Measurements from ENCODE around the gene CAB39L. TPM values are rescaled to one million over a fixed set of nuclear protein-coding genes. Genes with fewer than 3 reads are reported as not detected.

CAB39L gene
- total and polyA plus RNA-seq, 2 of the 13 experiments (the other 11 are each of a cell fraction or from before 2014, with no cell fraction given): 3.1 to 6.1 TPM

DNA sequence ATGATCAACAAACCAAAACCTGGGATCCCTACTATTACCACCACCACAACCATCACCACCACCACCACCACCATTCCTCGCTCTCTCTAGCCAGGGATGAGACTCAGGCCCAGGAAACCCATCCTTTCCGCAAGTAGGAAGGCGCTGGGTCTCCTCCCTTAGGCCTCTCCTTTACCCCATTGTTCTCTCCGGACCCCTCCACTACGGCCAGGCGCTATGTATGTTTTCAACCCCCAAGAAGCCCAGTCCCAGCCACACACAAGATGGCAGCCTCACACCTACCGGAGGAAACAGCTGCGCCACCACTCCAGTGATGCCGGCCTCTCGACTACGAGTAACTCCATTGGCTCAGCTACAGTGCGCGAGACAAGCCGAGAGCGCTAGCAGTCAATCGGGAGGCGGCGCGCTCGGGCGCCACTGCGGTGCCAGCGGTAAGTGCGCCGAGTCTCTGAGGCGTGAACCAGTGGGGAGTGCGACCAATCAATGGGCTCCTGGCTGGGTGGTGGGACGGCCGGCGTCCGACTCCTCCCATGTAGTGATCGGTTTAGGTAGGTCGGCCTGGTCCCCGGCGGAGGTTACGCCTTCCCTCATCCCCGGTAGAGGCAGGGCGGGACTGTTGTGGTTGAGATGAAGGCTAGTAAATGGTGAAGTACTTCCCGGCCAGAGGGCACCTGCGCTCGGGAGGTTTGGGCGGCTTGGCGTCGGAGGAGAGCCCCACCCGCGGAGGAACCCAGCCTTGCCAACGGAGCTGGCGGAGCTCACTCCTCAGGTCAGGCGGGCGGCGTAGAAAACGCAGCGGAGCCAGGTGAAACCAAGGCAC, at the start of gene CAB39L, which contains the start of gene SETDB2 (continued):
- TF ChIP-seq, protein P1, sequence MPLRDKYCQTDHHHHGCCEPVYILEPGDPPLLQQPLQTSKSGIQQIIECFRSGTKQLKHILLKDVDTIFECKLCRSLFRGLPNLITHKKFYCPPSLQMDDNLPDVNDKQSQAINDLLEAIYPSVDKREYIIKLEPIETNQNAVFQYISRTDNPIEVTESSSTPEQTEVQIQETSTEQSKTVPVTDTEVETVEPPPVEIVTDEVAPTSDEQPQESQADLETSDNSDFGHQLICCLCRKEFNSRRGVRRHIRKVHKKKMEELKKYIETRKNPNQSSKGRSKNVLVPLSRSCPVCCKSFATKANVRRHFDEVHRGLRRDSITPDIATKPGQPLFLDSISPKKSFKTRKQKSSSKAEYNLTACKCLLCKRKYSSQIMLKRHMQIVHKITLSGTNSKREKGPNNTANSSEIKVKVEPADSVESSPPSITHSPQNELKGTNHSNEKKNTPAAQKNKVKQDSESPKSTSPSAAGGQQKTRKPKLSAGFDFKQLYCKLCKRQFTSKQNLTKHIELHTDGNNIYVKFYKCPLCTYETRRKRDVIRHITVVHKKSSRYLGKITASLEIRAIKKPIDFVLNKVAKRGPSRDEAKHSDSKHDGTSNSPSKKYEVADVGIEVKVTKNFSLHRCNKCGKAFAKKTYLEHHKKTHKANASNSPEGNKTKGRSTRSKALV (CRISPR knock-in tag; IDR thresholded peaks at IDR 0.05): no peak
- TF ChIP-seq ZSCAN25 (CRISPR knock-in tag; IDR thresholded peaks at IDR 0.05) (0 out of 2 replicates have a peak, but pooled peaks have one; percentile 28), CENPX (CRISPR knock-in tag; IDR thresholded peaks at IDR 0.05) (no peak), ZNF33A (CRISPR knock-in tag; IDR thresholded peaks at IDR 0.05; ENCODE audit: borderline replicate concordance) (0 out of 2 replicates have a peak, but pooled peaks have one; percentile 74), BRD4 (CRISPR knock-in tag; IDR thresholded peaks at IDR 0.05) (peak; percentile 47; the same call in 1 of the 2 replicates), IRF2 (CRISPR knock-in tag; IDR thresholded peaks at IDR 0.05) (peak; percentile 62; the same call in 1 of the 2 replicates), ZNF510 (CRISPR knock-in tag; IDR thresholded peaks at IDR 0.05; ENCODE audit: low read depth) (peak; percentile 81), ZNF317 (CRISPR knock-in tag; IDR thresholded peaks at IDR 0.05) (peak; percentile 76; the same call in 1 of the 2 replicates), JARID2 (CRISPR knock-in tag; IDR thresholded peaks at IDR 0.05; ENCODE audit: insufficient replicate concordance) (no peak), U2AF2 (IDR thresholded peaks at IDR 0.05; ENCODE audit: low read depth, low read length) (no peak), ETV6 (CRISPR knock-in tag; conservative IDR thresholded peaks at IDR 0.05) (no peak), PHF20 (CRISPR knock-in tag; IDR thresholded peaks at IDR 0.05) (peak; percentile 54), IKZF1 (IDR thresholded peaks at IDR 0.05) (no peak), HNF4G (IDR thresholded peaks at IDR 0.05; ENCODE audit: borderline replicate concordance, low read depth, low read length) (no peak), HNF4G (CRISPR knock-in tag; IDR thresholded peaks at IDR 0.05; ENCODE audit: borderline replicate concordance, low read depth) (no peak), YY1 (IDR thresholded peaks at IDR 0.05; ENCODE audit: insufficient read depth, insufficient replicate concordance, low read depth, low read length) (peak; percentile 99), TP53 (CRISPR knock-in tag; conservative IDR thresholded peaks at IDR 0.05) (no peak), ZBTB38 (CRISPR knock-in tag; IDR thresholded peaks at IDR 0.05) (no peak; the same call in 1 of the 2 replicates), RNF2 (conservative IDR thresholded peaks at IDR 0.05; ENCODE audit: low read depth) (no peak)
- TF ChIP-seq, protein P2, sequence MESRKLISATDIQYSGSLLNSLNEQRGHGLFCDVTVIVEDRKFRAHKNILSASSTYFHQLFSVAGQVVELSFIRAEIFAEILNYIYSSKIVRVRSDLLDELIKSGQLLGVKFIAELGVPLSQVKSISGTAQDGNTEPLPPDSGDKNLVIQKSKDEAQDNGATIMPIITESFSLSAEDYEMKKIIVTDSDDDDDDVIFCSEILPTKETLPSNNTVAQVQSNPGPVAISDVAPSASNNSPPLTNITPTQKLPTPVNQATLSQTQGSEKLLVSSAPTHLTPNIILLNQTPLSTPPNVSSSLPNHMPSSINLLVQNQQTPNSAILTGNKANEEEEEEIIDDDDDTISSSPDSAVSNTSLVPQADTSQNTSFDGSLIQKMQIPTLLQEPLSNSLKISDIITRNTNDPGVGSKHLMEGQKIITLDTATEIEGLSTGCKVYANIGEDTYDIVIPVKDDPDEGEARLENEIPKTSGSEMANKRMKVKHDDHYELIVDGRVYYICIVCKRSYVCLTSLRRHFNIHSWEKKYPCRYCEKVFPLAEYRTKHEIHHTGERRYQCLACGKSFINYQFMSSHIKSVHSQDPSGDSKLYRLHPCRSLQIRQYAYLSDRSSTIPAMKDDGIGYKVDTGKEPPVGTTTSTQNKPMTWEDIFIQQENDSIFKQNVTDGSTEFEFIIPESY (CRISPR knock-in tag; IDR thresholded peaks at IDR 0.05): no peak
- TF ChIP-seq, protein P3, sequence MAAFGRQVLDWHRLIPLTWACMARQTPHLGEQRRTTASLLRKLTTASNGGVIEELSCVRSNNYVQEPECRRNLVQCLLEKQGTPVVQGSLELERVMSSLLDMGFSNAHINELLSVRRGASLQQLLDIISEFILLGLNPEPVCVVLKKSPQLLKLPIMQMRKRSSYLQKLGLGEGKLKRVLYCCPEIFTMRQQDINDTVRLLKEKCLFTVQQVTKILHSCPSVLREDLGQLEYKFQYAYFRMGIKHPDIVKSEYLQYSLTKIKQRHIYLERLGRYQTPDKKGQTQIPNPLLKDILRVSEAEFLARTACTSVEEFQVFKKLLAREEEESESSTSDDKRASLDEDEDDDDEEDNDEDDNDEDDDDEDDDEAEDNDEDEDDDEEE (CRISPR knock-in tag; IDR thresholded peaks at IDR 0.05): no peak
- TF ChIP-seq, protein P4, sequence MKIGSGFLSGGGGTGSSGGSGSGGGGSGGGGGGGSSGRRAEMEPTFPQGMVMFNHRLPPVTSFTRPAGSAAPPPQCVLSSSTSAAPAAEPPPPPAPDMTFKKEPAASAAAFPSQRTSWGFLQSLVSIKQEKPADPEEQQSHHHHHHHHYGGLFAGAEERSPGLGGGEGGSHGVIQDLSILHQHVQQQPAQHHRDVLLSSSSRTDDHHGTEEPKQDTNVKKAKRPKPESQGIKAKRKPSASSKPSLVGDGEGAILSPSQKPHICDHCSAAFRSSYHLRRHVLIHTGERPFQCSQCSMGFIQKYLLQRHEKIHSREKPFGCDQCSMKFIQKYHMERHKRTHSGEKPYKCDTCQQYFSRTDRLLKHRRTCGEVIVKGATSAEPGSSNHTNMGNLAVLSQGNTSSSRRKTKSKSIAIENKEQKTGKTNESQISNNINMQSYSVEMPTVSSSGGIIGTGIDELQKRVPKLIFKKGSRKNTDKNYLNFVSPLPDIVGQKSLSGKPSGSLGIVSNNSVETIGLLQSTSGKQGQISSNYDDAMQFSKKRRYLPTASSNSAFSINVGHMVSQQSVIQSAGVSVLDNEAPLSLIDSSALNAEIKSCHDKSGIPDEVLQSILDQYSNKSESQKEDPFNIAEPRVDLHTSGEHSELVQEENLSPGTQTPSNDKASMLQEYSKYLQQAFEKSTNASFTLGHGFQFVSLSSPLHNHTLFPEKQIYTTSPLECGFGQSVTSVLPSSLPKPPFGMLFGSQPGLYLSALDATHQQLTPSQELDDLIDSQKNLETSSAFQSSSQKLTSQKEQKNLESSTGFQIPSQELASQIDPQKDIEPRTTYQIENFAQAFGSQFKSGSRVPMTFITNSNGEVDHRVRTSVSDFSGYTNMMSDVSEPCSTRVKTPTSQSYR (CRISPR knock-in tag; IDR thresholded peaks at IDR 0.05; ENCODE audit: borderline replicate concordance): no peak

Data from HepG2 (cell line).